ENCODE data around the gene GSAP. TPM values are rescaled to one million over a fixed set of nuclear protein-coding genes. Genes with fewer than 3 reads are reported as not detected.
"Not testable (repeated sequence)": the region's sequence is repeated elsewhere in the genome, so short reads cannot be mapped to it uniquely, and the experiment has no call there.

GSAP gene, protein sequence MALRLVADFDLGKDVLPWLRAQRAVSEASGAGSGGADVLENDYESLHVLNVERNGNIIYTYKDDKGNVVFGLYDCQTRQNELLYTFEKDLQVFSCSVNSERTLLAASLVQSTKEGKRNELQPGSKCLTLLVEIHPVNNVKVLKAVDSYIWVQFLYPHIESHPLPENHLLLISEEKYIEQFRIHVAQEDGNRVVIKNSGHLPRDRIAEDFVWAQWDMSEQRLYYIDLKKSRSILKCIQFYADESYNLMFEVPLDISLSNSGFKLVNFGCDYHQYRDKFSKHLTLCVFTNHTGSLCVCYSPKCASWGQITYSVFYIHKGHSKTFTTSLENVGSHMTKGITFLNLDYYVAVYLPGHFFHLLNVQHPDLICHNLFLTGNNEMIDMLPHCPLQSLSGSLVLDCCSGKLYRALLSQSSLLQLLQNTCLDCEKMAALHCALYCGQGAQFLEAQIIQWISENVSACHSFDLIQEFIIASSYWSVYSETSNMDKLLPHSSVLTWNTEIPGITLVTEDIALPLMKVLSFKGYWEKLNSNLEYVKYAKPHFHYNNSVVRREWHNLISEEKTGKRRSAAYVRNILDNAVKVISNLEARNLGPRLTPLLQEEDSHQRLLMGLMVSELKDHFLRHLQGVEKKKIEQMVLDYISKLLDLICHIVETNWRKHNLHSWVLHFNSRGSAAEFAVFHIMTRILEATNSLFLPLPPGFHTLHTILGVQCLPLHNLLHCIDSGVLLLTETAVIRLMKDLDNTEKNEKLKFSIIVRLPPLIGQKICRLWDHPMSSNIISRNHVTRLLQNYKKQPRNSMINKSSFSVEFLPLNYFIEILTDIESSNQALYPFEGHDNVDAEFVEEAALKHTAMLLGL
- 1 to 10 TPM; 1.1 to 1.4 TPM for total RNA-seq

DNA sequence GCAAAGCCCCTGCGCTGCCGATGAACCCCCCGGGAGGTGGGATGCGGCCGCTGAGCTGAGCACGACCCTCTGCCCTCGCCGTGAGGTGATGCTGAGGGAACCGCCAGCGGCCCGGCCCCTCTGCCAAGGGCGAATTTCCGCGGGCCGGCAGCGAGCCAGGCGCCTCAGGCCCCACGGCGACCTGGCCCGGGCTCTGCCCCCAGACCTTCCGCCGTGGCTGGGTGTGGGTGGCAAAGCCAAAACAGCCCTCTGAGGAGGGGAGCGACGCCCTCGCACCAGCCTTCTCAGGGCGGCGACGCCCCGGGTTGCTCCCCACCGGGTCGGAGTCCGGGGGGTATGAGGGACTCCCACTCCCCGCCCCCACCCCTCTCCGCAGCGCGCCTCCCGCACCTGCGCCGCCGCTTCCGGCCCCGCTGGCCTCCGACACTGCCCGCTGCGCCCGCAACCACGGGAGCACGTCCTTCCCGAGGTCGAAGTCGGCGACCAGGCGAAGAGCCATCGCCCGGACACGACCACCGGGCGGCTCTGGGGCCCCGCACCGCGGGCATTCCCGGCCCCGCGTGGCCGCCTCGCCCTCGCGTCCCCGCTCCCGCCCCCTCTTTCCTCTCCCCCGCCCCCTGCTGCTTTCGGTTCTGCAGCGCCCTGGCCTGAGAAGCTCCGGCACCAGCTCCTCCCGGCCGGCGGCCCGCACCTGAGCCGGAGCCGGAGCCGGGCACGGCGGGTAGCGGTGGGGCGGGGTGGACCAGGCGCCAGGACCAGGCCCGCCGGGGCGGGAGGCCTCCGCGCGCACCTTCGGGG lies at the start of gene GSAP:
TSS of gene GSAP (minus strand) at position 527 of the 798 bp plus-strand sequence. CDS start at position 499, 28 bp downstream.
- intact Hi-C loops (cut with DNase I, micrococcal nuclease), result loop anchor here (1.0 to 5.0 kb wide), 3 partner anchors 23 to 121 kb away; partner anchors contain the start of gene PTPN12 (in 2 of the 2)
- Mint-ChIP-seq H3K27me3 (peaks cover 10% of the 10 kb centered on the region), H3K27ac (peak within 1 kb of the TSS; percentile 25), H3K36me3 (ENCODE audit: low read depth) (no peaks in the 10 kb centered on the region), H3K9me3 (ENCODE audit: low read depth) (no peaks in the 10 kb centered on the region), H3K4me1 (peaks cover 41% of the 10 kb centered on the region), H3K4me3 (peak within 1 kb of the TSS; percentile 52)
- ATAC-seq (peak; percentile 46), DNase-seq (peak; percentile 62)
- POLR2A ChIA-PET, result no interaction called here
- CTCF ChIA-PET, result interaction anchor here (1.2 kb wide), 1 partner anchor 382 kb away, joined by 3 read pairs; the partner anchor contains the start of genes PHTF2 and TMEM60

DNA sequence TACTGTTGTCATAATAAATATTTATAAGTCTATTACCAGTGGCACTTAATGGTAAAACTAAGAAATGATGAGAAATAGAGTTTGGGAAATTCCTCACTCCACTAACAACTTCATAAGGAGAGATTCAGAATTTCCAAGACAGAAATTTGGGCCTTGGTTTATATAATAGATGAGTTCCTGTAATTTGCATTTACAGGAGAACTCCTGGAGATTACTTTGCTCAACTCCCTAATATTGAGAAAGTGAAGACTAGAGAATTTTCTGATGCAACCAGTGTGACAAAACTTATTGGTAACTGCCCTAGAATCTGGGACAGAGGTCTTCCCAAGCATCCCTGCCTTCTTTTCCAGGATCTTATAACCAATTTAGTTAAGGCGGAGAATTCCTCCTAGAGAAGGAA lies 49.1 kb upstream of the GSAP start:
- intact Hi-C loops (cut with DNase I, micrococcal nuclease), result no loop called here
- no peaks in the 10 kb centered on the region for H3K27me3 Mint-ChIP-seq
- CTCF ChIA-PET, result no interaction called here
- H3K4me3 Mint-ChIP-seq, result no peak overlapping the region
- no peak overlapping the region for H3K27ac Mint-ChIP-seq
- ATAC-seq, result no peak
- H3K36me3 Mint-ChIP-seq (ENCODE audit: low read depth), result no peaks in the 10 kb centered on the region
- POLR2A ChIA-PET, result no interaction called here
- no peak for DNase-seq
- peaks cover 2% of the 10 kb centered on the region for H3K9me3 Mint-ChIP-seq (ENCODE audit: low read depth)
- H3K4me1 Mint-ChIP-seq, result peaks cover 14% of the 10 kb centered on the region

DNA sequence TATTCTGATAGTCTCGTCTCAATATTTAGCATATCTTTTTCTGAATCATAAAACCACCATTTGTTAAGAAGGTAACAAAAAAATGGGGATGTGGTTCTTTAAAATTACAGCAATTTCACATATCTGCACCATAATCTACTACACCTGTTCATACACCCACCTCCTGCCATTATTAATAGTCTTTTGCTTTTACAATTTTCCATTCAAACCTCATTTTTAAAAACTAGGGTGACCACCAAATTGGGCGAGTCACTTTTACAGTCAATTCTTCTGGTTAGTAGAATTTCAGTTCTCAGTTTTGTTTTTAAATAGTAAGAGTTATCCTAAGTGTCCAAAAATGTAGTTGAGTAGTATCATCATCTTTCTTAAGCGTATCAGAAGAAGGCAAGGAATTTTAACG lies 48.4 kb upstream of the GSAP start:
- intact Hi-C loops (cut with DNase I, micrococcal nuclease), result loop anchor here (5.0 kb wide), 1 partner anchor 72 kb away; no protein-coding TSS in a partner anchor
- Mint-ChIP-seq H3K4me3 (no peak overlapping the region), H3K36me3 (ENCODE audit: low read depth) (no peaks in the 10 kb centered on the region), H3K27me3 (no peaks in the 10 kb centered on the region), H3K4me1 (peaks cover 14% of the 10 kb centered on the region), H3K27ac (no peak overlapping the region), H3K9me3 (ENCODE audit: low read depth) (peaks cover 2% of the 10 kb centered on the region)
- ChIA-PET POLR2A (no interaction called here), CTCF (interaction anchor here (0.6 kb wide), 1 partner anchor 93 kb away, joined by 3 read pairs; no protein-coding TSS in a partner anchor)
- no peak for DNase-seq
- ATAC-seq, result no peak

DNA sequence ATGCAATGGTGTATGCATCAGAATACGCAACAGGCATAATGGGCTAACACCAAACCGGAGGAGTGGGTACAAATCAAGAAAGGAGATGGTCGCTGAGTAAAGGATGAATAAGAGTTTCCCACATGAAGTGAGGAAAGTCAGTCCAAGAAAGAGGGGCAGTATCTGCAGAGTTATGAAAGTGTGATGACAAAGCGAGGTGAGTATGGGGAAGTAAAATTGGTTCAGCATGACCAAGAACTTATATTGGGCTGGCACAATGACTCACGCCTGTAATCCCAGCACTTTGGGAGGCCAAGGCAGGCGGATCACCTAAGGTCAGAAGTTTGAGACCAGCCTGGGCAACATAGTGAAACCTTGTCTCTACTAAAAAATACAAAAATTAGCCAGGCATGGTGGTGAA lies 47.5 kb upstream of the GSAP start:
- H3K9me3 Mint-ChIP-seq (ENCODE audit: low read depth); POLR2A ChIA-PET; H3K4me3 Mint-ChIP-seq; H3K36me3 Mint-ChIP-seq (ENCODE audit: low read depth); CTCF ChIA-PET; H3K27ac Mint-ChIP-seq; H3K27me3 Mint-ChIP-seq: not testable (repeated sequence)
- intact Hi-C loops (cut with DNase I, micrococcal nuclease), result loop anchor here (5.0 kb wide), 1 partner anchor 71 kb away; no protein-coding TSS in a partner anchor
- peak; percentile 46 for DNase-seq
- peak; percentile 95 for ATAC-seq
- H3K4me1 Mint-ChIP-seq, result peaks cover 14% of the 10 kb centered on the region

DNA sequence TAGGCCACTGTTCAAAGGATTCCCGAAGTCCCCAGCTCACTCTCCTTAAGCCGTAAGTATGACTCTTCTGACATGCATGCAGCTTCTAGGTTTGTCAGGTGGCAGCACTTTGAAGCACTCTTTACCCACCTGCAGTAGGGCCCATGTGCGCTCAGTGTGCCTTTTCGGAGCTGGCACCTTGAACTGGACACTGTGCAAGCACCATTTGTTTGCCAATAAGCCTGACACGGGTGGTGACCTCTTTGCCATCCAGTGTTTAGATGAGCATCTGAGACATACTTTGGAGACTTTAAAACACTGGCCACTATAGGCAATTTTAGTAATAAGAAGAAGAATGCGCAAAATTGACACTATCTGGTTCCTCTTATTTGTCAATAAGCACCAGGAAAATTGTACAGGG lies 45.7 kb upstream of the GSAP start:
- no peak overlapping the region for H3K4me3 Mint-ChIP-seq
- no peak for ATAC-seq
- no peaks in the 10 kb centered on the region for H3K27me3 Mint-ChIP-seq
- intact Hi-C loops (cut with DNase I, micrococcal nuclease), result loop anchor here (5.0 kb wide), 1 partner anchor 70 kb away; no protein-coding TSS in a partner anchor
- POLR2A ChIA-PET, result no interaction called here
- no peak overlapping the region for H3K27ac Mint-ChIP-seq
- H3K36me3 Mint-ChIP-seq (ENCODE audit: low read depth), result no peaks in the 10 kb centered on the region
- CTCF ChIA-PET, result no interaction called here
- DNase-seq, result no peak
- H3K9me3 Mint-ChIP-seq (ENCODE audit: low read depth), result no peaks in the 10 kb centered on the region
- peaks cover 14% of the 10 kb centered on the region for H3K4me1 Mint-ChIP-seq

DNA sequence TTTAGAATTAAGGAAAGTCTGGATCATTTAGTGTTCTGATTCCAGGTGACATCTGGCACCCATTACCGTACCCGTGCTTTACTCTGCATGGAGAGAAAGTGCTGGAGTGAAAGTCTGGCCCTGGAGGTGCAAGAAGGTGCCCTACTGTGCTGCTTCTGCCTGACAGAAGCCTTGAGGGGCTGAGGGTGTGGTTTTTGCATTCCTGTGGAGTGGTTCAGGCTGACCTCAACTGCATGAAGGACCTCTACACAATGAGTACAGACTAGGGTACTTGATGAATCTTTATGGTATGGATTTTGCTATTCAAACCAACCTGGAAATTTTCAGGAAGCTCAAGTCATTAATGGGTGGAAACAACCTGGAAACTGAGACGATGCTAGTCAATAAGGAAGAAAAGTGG lies 45.1 kb upstream of the GSAP start:
- DNase-seq (no peak), ATAC-seq (no peak)
- Mint-ChIP-seq H3K4me1 (peaks cover 14% of the 10 kb centered on the region), H3K4me3 (no peak overlapping the region), H3K27me3 (no peaks in the 10 kb centered on the region), H3K9me3 (ENCODE audit: low read depth) (no peaks in the 10 kb centered on the region), H3K27ac (no peak overlapping the region), H3K36me3 (ENCODE audit: low read depth) (no peaks in the 10 kb centered on the region)
- intact Hi-C loops (cut with DNase I, micrococcal nuclease), result loop anchor here (5.0 kb wide), 1 partner anchor 69 kb away; no protein-coding TSS in a partner anchor
- POLR2A ChIA-PET, result no interaction called here
- CTCF ChIA-PET, result no interaction called here

DNA sequence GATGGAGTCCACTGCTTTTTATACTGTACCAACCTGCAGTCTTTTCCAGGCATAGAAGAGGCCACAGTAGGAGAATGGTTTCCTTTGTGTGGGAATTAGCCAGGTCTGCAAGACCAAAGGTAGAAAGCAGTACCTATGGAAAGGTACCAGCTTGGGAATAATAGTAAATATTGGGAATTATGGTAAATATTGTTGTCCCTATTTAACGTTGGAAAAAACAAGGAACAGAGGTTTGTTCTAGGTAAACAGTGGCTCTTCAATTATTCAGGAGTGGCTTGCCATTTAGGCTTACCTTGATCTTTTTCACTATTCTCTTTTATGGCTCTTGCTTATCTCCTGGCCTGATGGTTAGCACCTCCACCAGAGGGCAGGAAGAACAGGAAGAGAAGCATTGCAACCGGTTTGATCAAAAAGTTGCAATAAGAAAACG lies 43.9 kb upstream of the GSAP start:
- DNase-seq (no peak), ATAC-seq (no peak)
- peaks cover 14% of the 10 kb centered on the region for H3K4me1 Mint-ChIP-seq
- H3K4me3 Mint-ChIP-seq, result no peak overlapping the region
- intact Hi-C loops (cut with DNase I, micrococcal nuclease), result loop anchor here (5.0 kb wide), 1 partner anchor 68 kb away; no protein-coding TSS in a partner anchor
- H3K36me3 Mint-ChIP-seq (ENCODE audit: low read depth), result no peaks in the 10 kb centered on the region
- no peak overlapping the region for H3K27ac Mint-ChIP-seq
- CTCF ChIA-PET, result interaction anchor here (1.4 kb wide), 1 partner anchor 46 kb away, joined by 3 read pairs; no protein-coding TSS in a partner anchor
- no peaks in the 10 kb centered on the region for H3K9me3 Mint-ChIP-seq (ENCODE audit: low read depth)
- POLR2A ChIA-PET, result no interaction called here
- no peaks in the 10 kb centered on the region for H3K27me3 Mint-ChIP-seq

DNA sequence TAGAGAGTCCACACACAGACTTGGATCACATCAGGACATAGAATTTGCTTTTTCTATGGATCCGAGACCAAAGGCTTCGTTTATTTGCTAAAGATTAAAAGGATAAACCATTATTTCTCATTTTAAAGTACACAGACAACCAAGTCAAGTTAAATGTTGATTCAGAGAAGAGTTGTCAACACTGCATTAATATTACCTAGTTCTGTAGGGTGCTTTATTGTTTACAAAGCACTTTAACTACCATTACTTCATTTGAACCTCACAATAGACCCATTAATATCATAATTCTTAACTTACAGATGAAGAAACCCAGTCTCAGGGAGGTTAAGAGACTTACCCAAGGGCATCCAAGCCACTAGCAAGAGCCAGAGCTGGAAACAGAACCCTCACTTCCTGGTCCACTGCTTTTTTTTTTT lies 43.2 kb upstream of the GSAP start:
- POLR2A ChIA-PET, result no interaction called here
- ATAC-seq, result no peak
- no peak overlapping the region for H3K4me3 Mint-ChIP-seq
- H3K27me3 Mint-ChIP-seq, result no peaks in the 10 kb centered on the region
- H3K36me3 Mint-ChIP-seq (ENCODE audit: low read depth), result no peaks in the 10 kb centered on the region
- CTCF ChIA-PET, result interaction anchor here (1.4 kb wide), 1 partner anchor 45 kb away, joined by 3 read pairs; no protein-coding TSS in a partner anchor
- H3K4me1 Mint-ChIP-seq, result peaks cover 9% of the 10 kb centered on the region
- no peaks in the 10 kb centered on the region for H3K9me3 Mint-ChIP-seq (ENCODE audit: low read depth)
- intact Hi-C loops (cut with DNase I, micrococcal nuclease), result no loop called here
- DNase-seq, result no peak
- no peak overlapping the region for H3K27ac Mint-ChIP-seq

DNA sequence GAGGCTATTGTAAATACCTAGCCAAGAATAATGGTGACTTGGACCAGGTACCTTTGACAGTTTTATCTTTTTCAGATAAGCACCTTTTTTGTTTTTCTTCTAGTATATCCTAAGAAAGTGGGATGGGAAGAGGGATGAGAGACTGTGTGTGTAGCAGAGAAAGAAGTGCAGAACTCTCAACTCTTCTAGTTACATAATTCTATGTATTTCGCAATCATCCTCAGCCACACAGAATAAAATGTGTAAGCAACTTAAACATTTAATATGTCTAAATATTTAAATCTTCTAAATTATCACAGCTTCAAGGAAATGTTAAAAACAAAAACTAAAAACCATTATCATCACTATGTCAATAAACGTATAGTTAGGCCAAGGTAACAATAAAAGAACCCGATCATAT lies 42.6 kb upstream of the GSAP start:
- CTCF ChIA-PET, result no interaction called here

DNA sequence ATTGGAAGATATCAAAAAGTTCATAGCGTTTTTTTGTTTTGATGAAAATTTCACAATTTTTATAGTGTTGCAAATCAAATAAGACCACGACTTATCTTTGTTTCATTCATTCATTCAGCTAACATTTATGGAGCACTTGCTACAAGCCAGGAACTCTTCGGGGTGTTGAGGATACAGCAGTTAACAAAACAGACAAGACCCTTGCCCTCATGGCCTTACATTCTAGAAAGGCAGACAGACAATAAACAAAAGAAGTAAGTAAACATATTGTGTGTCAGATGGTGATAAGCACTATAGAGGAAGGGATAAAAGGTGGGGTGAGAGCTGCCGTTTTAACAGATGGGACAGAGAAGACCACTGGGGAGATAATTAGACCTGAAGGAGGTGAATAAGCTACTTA lies 41.6 kb upstream of the GSAP start:
- CTCF ChIA-PET, result interaction anchor here (1.6 kb wide), 1 partner anchor 15 kb away, joined by 3 read pairs; no protein-coding TSS in a partner anchor
- POLR2A ChIA-PET, result no interaction called here
- H3K9me3 Mint-ChIP-seq (ENCODE audit: low read depth), result no peaks in the 10 kb centered on the region
- no peak overlapping the region for H3K4me3 Mint-ChIP-seq
- no peak for ATAC-seq
- no peaks in the 10 kb centered on the region for H3K27me3 Mint-ChIP-seq
- H3K4me1 Mint-ChIP-seq, result no peaks in the 10 kb centered on the region
- intact Hi-C loops (cut with DNase I, micrococcal nuclease), result no loop called here
- H3K36me3 Mint-ChIP-seq (ENCODE audit: low read depth), result no peaks in the 10 kb centered on the region
- no peak overlapping the region for H3K27ac Mint-ChIP-seq
- no peak for DNase-seq

More for the DNA sequence above, 42.6 kb upstream of the GSAP start:
- POLR2A ChIA-PET, result no interaction called here
- Mint-ChIP-seq H3K36me3 (ENCODE audit: low read depth) (no peaks in the 10 kb centered on the region), H3K27me3 (no peaks in the 10 kb centered on the region), H3K4me3 (no peak overlapping the region), H3K27ac (no peak overlapping the region), H3K9me3 (ENCODE audit: low read depth) (no peaks in the 10 kb centered on the region), H3K4me1 (peaks cover 4% of the 10 kb centered on the region)
- DNase-seq (no peak), ATAC-seq (no peak)
- intact Hi-C loops (cut with DNase I, micrococcal nuclease), result no loop called here

DNA sequence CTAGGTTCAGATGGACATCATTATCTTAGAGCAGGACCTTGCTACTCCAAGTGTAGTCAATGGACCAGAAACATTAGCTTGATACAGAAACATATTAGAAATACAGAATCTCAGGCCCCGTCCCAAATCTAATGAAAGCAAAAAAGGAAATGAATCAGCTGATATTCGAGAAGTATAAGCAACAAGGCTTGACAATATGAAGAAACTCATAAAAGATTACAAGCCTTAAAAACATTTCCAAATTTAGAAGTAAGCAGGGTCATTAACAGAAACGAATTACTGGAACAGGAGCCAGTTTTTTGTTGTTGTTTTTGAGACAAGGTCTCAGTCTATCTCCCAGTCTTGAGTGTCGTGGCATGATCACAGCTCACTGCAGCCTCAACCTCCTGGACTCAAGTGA lies 40.5 kb upstream of the GSAP start:
- no peak overlapping the region for H3K27ac Mint-ChIP-seq
- no peaks in the 10 kb centered on the region for H3K4me1 Mint-ChIP-seq
- intact Hi-C loops (cut with DNase I, micrococcal nuclease), result no loop called here
- ChIA-PET POLR2A (no interaction called here), CTCF (interaction anchor here (0.6 to 1.6 kb wide), 3 partner anchors 16 to 42 kb away, joined by 3 to 4 read pairs (median 3); no protein-coding TSS in a partner anchor)
- H3K9me3 Mint-ChIP-seq (ENCODE audit: low read depth), result no peaks in the 10 kb centered on the region
- ATAC-seq, result no peak
- no peaks in the 10 kb centered on the region for H3K36me3 Mint-ChIP-seq (ENCODE audit: low read depth)
- no peak overlapping the region for H3K4me3 Mint-ChIP-seq
- DNase-seq, result no peak
- no peaks in the 10 kb centered on the region for H3K27me3 Mint-ChIP-seq
